ENCODE results near the gene P2RX3. TPM values are rescaled to one million over a fixed set of nuclear protein-coding genes. Genes with fewer than 3 reads are reported as not detected.

Gene P2RX3
- total and polyA plus RNA-seq, 2 of the 8 experiments (the other 6 are each of a cell fraction or from before 2014, with no cell fraction given), result 0.45 to 0.47 TPM

DNA sequence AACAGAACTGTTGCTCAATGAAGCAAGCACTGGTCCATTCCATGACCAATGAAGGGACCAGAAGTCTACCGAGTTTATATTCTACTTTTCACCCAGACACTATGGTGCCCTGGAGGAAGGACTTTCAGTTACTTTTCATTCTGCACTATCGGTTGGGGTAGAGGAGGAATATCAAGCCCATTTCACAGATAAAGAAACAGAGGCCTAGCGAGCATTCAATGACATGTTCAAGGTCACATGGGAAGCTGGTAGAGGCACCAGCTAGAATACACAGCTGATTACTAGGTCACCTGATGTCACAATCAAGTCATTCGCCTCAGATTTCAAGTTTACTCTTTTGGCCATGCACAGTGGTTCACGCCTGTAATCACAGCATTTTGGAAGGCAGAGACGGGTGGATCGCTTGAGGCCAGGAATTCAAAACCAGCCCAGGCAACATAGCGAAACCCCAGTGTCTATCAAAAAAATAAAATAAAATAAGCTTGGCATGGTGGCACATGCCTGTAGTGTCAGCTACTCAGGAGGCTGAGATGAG, 69.9 kb downstream of the P2RX3 start (continued):
- TF ChIP-seq POU5F1 (IDR thresholded peaks at IDR 0.05; ENCODE audit: low read depth, low read length) (no peak), EGR1 (IDR thresholded peaks at IDR 0.05; ENCODE audit: borderline replicate concordance, low read depth, low read length) (no peak)

Measured in H1 (cell line).